Measurements from ENCODE around the gene ZDHHC14.

DNA sequence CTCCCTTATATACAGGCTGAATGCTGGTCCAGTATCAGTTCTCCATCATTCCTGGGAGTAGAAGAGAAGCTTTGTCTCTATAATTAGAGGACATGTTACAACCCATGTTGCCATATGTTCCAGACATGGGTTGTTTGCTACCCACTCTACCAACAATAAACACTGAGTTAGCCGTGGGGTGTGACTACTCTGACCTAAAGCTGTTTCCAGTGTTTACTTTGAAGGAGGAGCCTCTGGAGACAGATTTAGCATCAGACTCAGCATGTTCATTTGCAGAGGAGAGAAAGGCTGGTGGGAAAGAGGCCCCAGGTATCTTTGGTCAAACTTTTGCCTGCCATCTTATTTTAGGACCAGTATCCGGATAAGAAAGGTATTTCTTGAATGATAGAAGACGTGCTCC is 284.2 kb downstream of the ZDHHC14 start:
- TF ChIP-seq, protein P1, sequence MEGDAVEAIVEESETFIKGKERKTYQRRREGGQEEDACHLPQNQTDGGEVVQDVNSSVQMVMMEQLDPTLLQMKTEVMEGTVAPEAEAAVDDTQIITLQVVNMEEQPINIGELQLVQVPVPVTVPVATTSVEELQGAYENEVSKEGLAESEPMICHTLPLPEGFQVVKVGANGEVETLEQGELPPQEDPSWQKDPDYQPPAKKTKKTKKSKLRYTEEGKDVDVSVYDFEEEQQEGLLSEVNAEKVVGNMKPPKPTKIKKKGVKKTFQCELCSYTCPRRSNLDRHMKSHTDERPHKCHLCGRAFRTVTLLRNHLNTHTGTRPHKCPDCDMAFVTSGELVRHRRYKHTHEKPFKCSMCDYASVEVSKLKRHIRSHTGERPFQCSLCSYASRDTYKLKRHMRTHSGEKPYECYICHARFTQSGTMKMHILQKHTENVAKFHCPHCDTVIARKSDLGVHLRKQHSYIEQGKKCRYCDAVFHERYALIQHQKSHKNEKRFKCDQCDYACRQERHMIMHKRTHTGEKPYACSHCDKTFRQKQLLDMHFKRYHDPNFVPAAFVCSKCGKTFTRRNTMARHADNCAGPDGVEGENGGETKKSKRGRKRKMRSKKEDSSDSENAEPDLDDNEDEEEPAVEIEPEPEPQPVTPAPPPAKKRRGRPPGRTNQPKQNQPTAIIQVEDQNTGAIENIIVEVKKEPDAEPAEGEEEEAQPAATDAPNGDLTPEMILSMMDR (conservative IDR thresholded peaks at IDR 0.05; ENCODE audit: low read depth in 2 of 2), result no peak
- no peak for TF ChIP-seq POLR2AphosphoS5 (IDR thresholded peaks at IDR 0.05; ENCODE audit: low read depth)
